PFSK-1 (cell line): Measurements from ENCODE around the gene PMS2.

ENCODE experiments used
- POLR2AphosphoS5 ChIP-seq: IDR thresholded peaks from 2 replicates; pipeline ENCODE4 v1.6.1; 2012; ENCODE audit warnings: low read depth, mild to moderate bottlenecking, control low read depth, low read length, moderate library complexity
- SIN3A ChIP-seq: IDR thresholded peaks from 2 replicates; pipeline ENCODE4 v1.6.1; 2012; ENCODE audit warnings: mild to moderate bottlenecking, low read length, moderate library complexity, borderline replicate concordance; ENCODE audit not compliant: insufficient read depth
- TAF1 ChIP-seq: IDR thresholded peaks from 2 replicates; pipeline ENCODE4 v1.6.1; 2012; ENCODE audit warnings: low read length, control low read depth, borderline replicate concordance; ENCODE audit not compliant: insufficient read depth
- TF ChIP-seq, protein P1 (sequence below), 2 experiments: IDR thresholded peaks; 2 replicates each; pipeline versions ENCODE4 v1.6.1 to v1.8.0; 2011 to 2012; ENCODE audit warnings: low read depth in 2 of 2, low read length in 2 of 2, control low read depth in 1 of 2, inconsistent platforms in 1 of 2, mild to moderate bottlenecking in 1 of 2, moderate library complexity in 1 of 2; ENCODE audit not compliant: insufficient read depth in 1 of 2

GRCh38 chr7:6056616-6057015 lies 47.8 kb upstream of the PMS2 start:
- TF ChIP-seq, protein P1, sequence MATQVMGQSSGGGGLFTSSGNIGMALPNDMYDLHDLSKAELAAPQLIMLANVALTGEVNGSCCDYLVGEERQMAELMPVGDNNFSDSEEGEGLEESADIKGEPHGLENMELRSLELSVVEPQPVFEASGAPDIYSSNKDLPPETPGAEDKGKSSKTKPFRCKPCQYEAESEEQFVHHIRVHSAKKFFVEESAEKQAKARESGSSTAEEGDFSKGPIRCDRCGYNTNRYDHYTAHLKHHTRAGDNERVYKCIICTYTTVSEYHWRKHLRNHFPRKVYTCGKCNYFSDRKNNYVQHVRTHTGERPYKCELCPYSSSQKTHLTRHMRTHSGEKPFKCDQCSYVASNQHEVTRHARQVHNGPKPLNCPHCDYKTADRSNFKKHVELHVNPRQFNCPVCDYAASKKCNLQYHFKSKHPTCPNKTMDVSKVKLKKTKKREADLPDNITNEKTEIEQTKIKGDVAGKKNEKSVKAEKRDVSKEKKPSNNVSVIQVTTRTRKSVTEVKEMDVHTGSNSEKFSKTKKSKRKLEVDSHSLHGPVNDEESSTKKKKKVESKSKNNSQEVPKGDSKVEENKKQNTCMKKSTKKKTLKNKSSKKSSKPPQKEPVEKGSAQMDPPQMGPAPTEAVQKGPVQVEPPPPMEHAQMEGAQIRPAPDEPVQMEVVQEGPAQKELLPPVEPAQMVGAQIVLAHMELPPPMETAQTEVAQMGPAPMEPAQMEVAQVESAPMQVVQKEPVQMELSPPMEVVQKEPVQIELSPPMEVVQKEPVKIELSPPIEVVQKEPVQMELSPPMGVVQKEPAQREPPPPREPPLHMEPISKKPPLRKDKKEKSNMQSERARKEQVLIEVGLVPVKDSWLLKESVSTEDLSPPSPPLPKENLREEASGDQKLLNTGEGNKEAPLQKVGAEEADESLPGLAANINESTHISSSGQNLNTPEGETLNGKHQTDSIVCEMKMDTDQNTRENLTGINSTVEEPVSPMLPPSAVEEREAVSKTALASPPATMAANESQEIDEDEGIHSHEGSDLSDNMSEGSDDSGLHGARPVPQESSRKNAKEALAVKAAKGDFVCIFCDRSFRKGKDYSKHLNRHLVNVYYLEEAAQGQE (IDR thresholded peaks at IDR 0.05; ENCODE audit: insufficient read depth in 1 of 2, low read depth in 2 of 2, low read length in 2 of 2), result no peak
- TF ChIP-seq POLR2AphosphoS5, result no peak
- no peak for TF ChIP-seq TAF1
- TF ChIP-seq SIN3A, result no peak
